ENCODE results near the gene ALKBH8. TPM values are rescaled to one million over a fixed set of nuclear protein-coding genes. Genes with fewer than 3 reads are reported as not detected.

The ALKBH8 gene, protein sequence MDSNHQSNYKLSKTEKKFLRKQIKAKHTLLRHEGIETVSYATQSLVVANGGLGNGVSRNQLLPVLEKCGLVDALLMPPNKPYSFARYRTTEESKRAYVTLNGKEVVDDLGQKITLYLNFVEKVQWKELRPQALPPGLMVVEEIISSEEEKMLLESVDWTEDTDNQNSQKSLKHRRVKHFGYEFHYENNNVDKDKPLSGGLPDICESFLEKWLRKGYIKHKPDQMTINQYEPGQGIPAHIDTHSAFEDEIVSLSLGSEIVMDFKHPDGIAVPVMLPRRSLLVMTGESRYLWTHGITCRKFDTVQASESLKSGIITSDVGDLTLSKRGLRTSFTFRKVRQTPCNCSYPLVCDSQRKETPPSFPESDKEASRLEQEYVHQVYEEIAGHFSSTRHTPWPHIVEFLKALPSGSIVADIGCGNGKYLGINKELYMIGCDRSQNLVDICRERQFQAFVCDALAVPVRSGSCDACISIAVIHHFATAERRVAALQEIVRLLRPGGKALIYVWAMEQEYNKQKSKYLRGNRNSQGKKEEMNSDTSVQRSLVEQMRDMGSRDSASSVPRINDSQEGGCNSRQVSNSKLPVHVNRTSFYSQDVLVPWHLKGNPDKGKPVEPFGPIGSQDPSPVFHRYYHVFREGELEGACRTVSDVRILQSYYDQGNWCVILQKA
- total RNA-seq, result 2.7 and 7.4 TPM in 2 replicates

DNA sequence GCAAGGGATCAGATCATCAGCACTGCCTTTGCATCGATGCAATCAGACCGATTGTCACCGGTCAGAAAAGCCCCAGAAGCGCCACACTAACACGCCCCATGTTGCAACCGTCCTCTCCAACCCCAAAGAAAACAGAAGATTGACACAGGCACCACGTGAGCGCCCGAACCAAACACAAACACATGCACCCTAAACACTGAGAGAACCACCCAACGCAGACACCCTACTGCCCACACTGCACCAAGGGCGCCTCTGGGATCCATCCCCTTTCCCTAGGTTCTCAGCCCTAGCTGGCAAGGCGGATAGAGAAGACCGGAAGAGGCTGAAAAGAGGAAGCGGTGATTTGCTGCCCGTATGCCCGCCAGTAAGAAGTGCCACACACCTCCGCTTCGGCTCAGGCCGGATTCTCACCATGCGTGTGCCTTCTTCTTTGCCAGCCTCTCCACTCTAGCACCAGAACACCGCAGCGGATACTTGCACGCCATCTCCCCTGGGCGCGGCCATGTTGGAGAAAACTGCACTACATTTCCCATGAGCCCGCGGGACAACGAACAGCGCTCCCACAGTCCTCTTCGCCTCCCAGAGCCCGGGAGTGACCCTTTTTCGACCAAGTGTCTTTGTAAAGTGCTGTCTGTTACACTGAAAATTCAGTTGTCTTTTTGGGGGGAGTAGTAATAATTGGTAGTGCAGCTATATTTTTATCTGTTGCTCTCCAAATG lies at the start of gene ALKBH8:
Gene ALKBH8, minus strand, starts transcription at position 517 of the 719 bp plus-strand sequence. CDS start 4,842 bp downstream, outside the sequence.

DNA sequence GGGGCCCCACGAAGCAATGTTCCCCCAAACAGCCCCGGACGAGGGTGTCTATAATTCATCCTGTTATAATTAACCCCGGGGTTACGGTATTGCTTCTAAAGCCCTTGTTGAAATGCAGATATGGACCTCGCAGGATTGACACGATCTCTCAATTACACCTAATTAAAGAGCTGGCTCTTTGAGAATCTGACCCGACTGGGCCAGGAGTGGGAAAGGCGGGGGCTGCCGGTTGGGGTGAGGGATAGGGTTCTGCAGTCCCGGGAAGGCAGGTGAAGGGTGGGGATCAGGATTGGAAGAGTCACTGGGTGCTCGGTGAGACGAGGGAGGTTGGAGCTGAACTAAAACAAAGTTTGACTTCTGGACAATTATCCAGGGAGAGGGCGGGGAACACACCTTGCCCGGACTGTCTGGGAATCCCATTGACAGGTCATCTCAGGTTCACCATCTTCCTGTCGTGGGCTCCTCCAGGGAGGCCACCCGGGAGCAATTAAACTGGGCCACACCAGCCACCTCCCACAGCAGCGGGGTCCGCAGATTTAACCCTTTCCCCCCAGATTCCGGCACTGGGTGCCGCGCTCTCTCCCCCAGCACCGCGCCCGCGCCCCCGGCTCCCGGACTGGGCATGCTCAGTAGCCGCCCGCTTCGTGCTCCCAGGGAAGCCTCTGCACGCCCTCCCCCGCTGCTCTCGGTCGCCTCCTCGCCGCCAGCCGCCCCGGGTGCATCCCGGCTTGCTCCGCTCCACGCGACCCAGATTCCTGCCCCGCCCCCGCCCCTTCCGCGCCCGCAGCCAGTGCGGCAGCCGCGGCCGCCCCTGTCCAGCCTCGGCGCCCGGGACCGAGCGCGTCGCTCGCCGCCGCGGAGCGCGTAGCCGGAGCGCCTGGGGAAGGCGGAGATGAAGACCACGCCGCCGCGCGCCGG lies 25.2 kb upstream of the ALKBH8 start, which contains the start of gene ELMOD1:
Gene ELMOD1, plus strand, starts transcription at position 688 of the 918 bp plus-strand sequence. CDS start 27,043 bp downstream, outside the sequence.

GRCh38 chr11:107457558-107458271 lies 107.8 kb downstream of the ALKBH8 start, which contains the start of gene CWF19L2:
CWF19L2 (minus strand) TSS chr11:107457825; CDS start chr11:107457816, 9 bp downstream.

Other genes with a start within 250 kb of the ALKBH8 start
- gene CWF19L2, start 107.9 kb downstream of the ALKBH8 start, total RNA-seq, result 4.4 and 4.8 TPM in 2 replicates
- 0.47 TPM in 1 of 2 replicates, not detected in the other for gene ELMOD1, start 25.4 kb upstream of the ALKBH8 start, total RNA-seq
- gene SLN, start 146.3 kb upstream of the ALKBH8 start, total RNA-seq, result 0.17 TPM in 1 of 2 replicates, not detected in the other